T-cell (primary cell): ENCODE results near the gene TMEM89. TPM values are rescaled to one million over a fixed set of nuclear protein-coding genes. Genes with fewer than 3 reads are reported as not detected.

Experiments used
- ATAC-seq, 4 experiments: fragments of 200-7000 bp in 3 of 4; fragments of 150-1000 bp in 1 of 4; cut with Tn5 transposase; replicated peaks in 1 of 4; 1 replicate in 3 of 4; 2 replicates in 1 of 4; pipeline ENCODE4 v1.10.0; 2021; ENCODE audit warnings: moderate library complexity in 3 of 4, mild to moderate bottlenecking in 2 of 4, moderate number of reproducible peaks in 1 of 4
- CTCF ChIA-PET, 2 donors: fragments of 300-600 bp; sonication (Branson Sonifier 250); formaldehyde crosslinking; loops; one replicate each; lab custom pipeline; 2022; ENCODE audit warnings: antibody characterized with exemption in 2 of 2; lab: Charles Lee
- POLR2A ChIA-PET, 2 donors: fragments of 300-600 bp; sonication (Branson Sonifier 250); formaldehyde crosslinking; loops; one replicate each; lab custom pipeline; 2022; ENCODE audit warnings: antibody characterized with exemption in 2 of 2; lab: Charles Lee
- DNase-seq, 35 experiments: peaks; one replicate each; pipeline versions ENCODE4 v3.0.0 to v3.0.0-alpha.2; 2013 to 2023
- H3K27ac ChIP-seq: one replicate; pipeline ENCODE4 v1.5.1; 2013; ENCODE audit warnings: low read length
- H3K27me3 ChIP-seq, 2 experiments: replicated peaks in 1 of 2; 1 replicate in 1 of 2; 2 replicates in 1 of 2; pipeline versions ENCODE4 v1.6.1 to v1.7.0; 2013; ENCODE audit warnings: low read length in 1 of 2, mixed read lengths in 1 of 2; ENCODE audit not compliant: control insufficient read depth in 2 of 2, insufficient read depth in 2 of 2; ENCODE audit errors: extremely low read depth in 1 of 2
- H3K36me3 ChIP-seq, 2 donors: 1 replicate in 1 of 2; 2 replicates in 1 of 2; pipeline versions ENCODE4 v1.6.1 to v1.7.0; 2013; ENCODE audit warnings: low read length in 1 of 2; ENCODE audit not compliant: control insufficient read depth in 2 of 2, insufficient read depth in 1 of 2; ENCODE audit errors: extremely low read depth in 1 of 2
- H3K4me1 ChIP-seq, 2 experiments: 1 replicate in 1 of 2; 2 replicates in 1 of 2; pipeline versions ENCODE4 v1.6.1 to v1.7.0; 2013; ENCODE audit warnings: low read length in 2 of 2, mixed read lengths in 1 of 2; ENCODE audit not compliant: insufficient read depth in 2 of 2, control insufficient read depth in 1 of 2; ENCODE audit errors: extremely low read depth in 1 of 2
- H3K4me3 ChIP-seq, 2 donors: 1 replicate in 1 of 2; 2 replicates in 1 of 2; pipeline versions ENCODE4 v1.5.1 to v1.7.0; 2013; ENCODE audit warnings: mild to moderate bottlenecking in 2 of 2, low read length in 1 of 2, moderate library complexity in 1 of 2; ENCODE audit not compliant: control insufficient read depth in 1 of 2; ENCODE audit errors: extremely low read depth in 1 of 2
- H3K9me3 ChIP-seq: 2 replicates; pipeline ENCODE4 v1.7.0; 2013
- H3K27ac Mint-ChIP-seq, 2 donors: one replicate each; pipeline ENCODE4 v1.8.0; 2020 to 2021; ENCODE audit warnings: mild to moderate bottlenecking in 2 of 2, mixed read lengths in 2 of 2
- H3K27me3 Mint-ChIP-seq, 2 donors: one replicate each; pipeline ENCODE4 v1.8.0; 2021 to 2022; ENCODE audit warnings: mixed read lengths in 2 of 2
- H3K36me3 Mint-ChIP-seq: one replicate; pipeline ENCODE4 v1.8.0; 2021; ENCODE audit warnings: mixed read lengths
- H3K4me1 Mint-ChIP-seq, 3 donors: one replicate each; pipeline ENCODE4 v1.8.0; 2020 to 2022; ENCODE audit warnings: mixed read lengths in 3 of 3, mild to moderate bottlenecking in 1 of 3
- H3K4me3 Mint-ChIP-seq, 3 donors: one replicate each; pipeline ENCODE4 v1.8.0; 2020 to 2022; ENCODE audit warnings: mild to moderate bottlenecking in 3 of 3, mixed read lengths in 3 of 3, moderate library complexity in 3 of 3
- H3K9me3 Mint-ChIP-seq, 3 donors: one replicate each; pipeline ENCODE4 v1.8.0; 2020 to 2022; ENCODE audit warnings: mixed read lengths in 3 of 3
- WGBS: methylation state at CpG from one replicate; pipeline ENCODE4 v1.1.5; 2013; ENCODE audit warnings: missing lambda C conversion rate; ENCODE audit not compliant: insufficient coverage; 5-methylcytosine and 5-hydroxymethylcytosine counted together
- total RNA-seq, 35 experiments: library from RNA in 6 of 35; stranded (reverse) in 6 of 35; fragments of 120-200 nt in 1 of 35; gene quantifications; one replicate each; pipeline versions ENCODE4 v1.2.1 to v1.2.4 and lab custom pipeline; 2013 to 2026

TMEM89 gene
- total RNA-seq, 5 donors from 2014 or later (not counting 1 experiment from before 2014, with no cell fraction given) = 0.39 TPM; not detected in 4

DNA sequence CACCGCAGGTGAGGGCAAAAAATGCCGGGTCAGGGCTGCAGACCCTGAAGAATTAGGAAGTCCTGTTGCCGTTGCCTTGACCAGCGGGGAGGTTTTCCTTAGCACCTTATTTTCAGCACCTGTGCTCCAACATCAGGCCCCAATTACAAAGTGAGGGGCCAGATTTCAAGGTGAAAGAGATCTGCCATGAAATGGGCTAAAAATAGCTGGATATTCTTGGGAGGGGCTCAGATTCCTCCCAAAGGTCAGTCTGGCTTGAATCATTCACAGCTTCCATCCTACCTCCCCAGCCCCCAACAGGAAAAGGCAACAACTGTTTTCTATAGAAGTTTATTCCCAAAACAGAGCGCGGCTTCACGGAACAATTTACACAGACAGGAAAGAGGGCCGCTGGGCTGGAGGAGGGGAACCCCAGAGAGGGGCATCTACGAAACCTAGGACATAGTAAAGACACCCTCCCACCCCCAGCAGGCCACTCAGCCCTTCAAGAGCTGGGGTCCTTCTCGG is 14.6 kb upstream of the TMEM89 start:
- no peaks in the 10 kb centered on the region for H3K9me3 ChIP-seq
- peaks cover 18 to 25% (median 23%) of the 10 kb centered on the region in 3 donors for H3K4me1 Mint-ChIP-seq
- H3K36me3 Mint-ChIP-seq = peaks cover 3% of the 10 kb centered on the region
- ATAC-seq (no peak), DNase-seq (no peak)
- CTCF ChIA-PET = interaction anchor here in 1 of 2 donors (0.5 to 1.1 kb wide), 3 partner anchors 25 to 50 kb away, joined by 3 to 6 read pairs (median 4); partner anchors contain the start of gene NCKIPSD
- POLR2A ChIA-PET = interaction anchor here in 1 of 2 donors (0.6 kb wide), 1 partner anchor 303 kb away, joined by 3 read pairs; no protein-coding TSS in a partner anchor
- H3K27me3 Mint-ChIP-seq = no peaks in the 10 kb centered on the region
- peaks cover 4 to 32% of the 10 kb centered on the region in 2 experiments for H3K4me1 ChIP-seq
- H3K9me3 Mint-ChIP-seq = no peaks in the 10 kb centered on the region
- WGBS = 0% methylated on average over 1 of the region's 10 CpGs
- no peak overlapping the region for H3K27ac Mint-ChIP-seq
- peak overlapping the region; percentile 79 to 90 for H3K4me3 ChIP-seq
- peaks cover under 1 to 6% of the 10 kb centered on the region in 2 donors for H3K36me3 ChIP-seq
- peak overlapping the region; percentile 85 to 88 (median 88) for H3K4me3 Mint-ChIP-seq
- H3K27me3 ChIP-seq = peaks cover 0 to 11% of the 10 kb centered on the region in 2 experiments
- no peak overlapping the region for H3K27ac ChIP-seq

DNA sequence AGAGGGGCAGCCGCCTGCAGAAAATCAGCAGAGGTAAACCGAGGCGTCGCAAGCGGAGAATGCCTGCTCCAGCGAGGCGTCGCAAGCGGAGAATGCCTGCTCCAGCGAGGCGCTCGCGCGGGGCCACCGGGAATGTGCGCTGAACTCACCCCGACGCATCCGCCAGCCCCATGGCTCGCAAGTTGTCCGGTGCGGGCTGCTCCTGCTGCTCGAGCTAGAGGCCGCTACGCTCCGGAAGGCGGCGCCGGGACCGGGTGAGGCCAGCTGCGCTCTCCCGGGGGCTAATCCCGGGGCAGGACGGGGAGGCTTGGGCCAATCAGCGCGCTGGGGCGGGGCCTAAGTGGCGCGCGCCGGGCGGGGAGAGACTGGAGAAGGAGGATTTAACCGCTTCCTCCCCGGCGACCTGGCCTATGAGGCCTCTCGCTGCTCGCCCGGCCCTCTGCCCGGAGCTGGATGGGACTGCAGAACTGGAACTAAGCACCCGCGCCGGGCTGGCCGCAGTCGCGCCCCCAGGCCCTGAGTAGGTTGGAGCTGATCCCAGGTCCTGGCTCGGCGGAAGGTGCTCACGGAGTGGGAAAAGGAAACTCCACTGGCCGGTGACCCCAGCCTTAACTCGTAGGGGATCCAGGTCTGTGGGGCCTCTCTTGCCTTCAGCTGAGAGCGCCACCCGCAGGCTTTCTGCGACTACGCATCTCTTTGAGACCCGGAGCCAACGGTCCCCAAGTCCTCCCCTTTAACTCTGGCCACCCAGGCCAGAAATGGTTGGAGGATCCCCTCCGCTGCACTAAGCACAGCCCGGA is 13.9 kb upstream of the TMEM89 start, which contains the start of gene SLC26A6:
TSS of gene SLC26A6 (minus strand) at position 240 of the 800 bp plus-strand sequence. CDS start at position 172, 68 bp downstream.
- no peaks in the 10 kb centered on the region for H3K9me3 Mint-ChIP-seq
- POLR2A ChIA-PET = interaction anchor here in 1 of 2 donors (0.6 kb wide), 1 partner anchor 304 kb away, joined by 3 read pairs; no protein-coding TSS in a partner anchor
- Histone ChIP-seq H3K36me3 (peaks cover 2 to 11% of the 10 kb centered on the region in 2 donors), H3K4me3 (peak within 1 kb of the TSS; percentile 79 to 90), H3K27me3 (peaks cover 0 to 7% of the 10 kb centered on the region in 2 experiments), H3K27ac (peak within 1 kb of the TSS; percentile 34), H3K4me1 (peaks cover 4 to 32% of the 10 kb centered on the region in 2 experiments), H3K9me3 (no peaks in the 10 kb centered on the region)
- H3K27ac Mint-ChIP-seq = peak within 1 kb of the TSS; percentile 73 to 80
- peak; percentile 99 for ATAC-seq
- no peaks in the 10 kb centered on the region for H3K27me3 Mint-ChIP-seq
- under 1% methylated on average over 62 of the region's 68 CpGs for WGBS
- peak; percentile 78 to 95 (median 87) for DNase-seq
- H3K4me3 Mint-ChIP-seq = peak within 1 kb of the TSS; percentile 85 to 88 (median 88)
- H3K36me3 Mint-ChIP-seq = peaks cover 3% of the 10 kb centered on the region
- peaks cover 18 to 25% (median 23%) of the 10 kb centered on the region in 3 donors for H3K4me1 Mint-ChIP-seq
- CTCF ChIA-PET = interaction anchor here in 1 of 2 donors (0.6 to 1.1 kb wide), 2 partner anchors 29 to 51 kb away, joined by 3 to 6 read pairs; partner anchors contain the start of gene NCKIPSD

DNA sequence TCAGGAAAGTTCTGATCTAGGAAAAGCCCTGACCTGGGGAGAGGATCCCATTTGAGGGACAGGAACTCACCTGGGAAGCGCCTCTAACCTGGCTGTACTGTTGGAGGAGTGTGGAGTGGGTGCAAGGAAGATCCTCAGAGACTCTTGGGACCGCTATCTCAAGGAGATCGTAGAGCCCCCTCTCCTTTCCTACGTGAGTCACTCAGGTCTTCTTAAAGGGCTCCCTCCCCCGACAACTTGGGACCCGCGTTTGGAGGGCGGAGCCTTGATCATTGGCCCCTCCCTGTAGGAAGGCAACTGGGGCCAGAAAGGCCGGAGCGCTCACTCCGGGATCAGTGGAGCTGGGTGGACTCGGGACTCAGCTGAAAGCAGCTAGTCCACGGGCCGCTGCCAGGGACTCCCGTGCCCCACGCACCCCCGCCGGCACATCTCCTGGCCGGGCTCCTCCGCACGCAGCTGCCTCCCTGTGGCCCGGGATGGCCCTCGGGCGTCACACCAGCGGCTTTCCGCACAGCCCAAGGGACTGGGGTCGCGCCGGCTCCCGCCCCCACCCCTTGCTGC is 13.2 kb upstream of the TMEM89 start:
- Mint-ChIP-seq H3K27me3 (no peaks in the 10 kb centered on the region), H3K36me3 (peaks cover 7% of the 10 kb centered on the region), H3K4me1 (peaks cover 18 to 25% (median 23%) of the 10 kb centered on the region in 3 donors), H3K9me3 (no peaks in the 10 kb centered on the region), H3K4me3 (peak overlapping the region; percentile 85 to 88 (median 88)), H3K27ac (no peak overlapping the region)
- peaks cover 4 to 32% of the 10 kb centered on the region in 2 experiments for H3K4me1 ChIP-seq
- DNase-seq (peak in 17 of 35 experiments; percentile 7 to 51 (median 17)), ATAC-seq (peak; percentile 19 to 38 (median 30))
- H3K36me3 ChIP-seq = peaks cover 2 to 15% of the 10 kb centered on the region in 2 donors
- H3K27me3 ChIP-seq = peaks cover 0 to 5% of the 10 kb centered on the region in 2 experiments
- CTCF ChIA-PET = interaction anchor here in 1 of 2 donors (0.5 kb wide), 1 partner anchor 21 kb away, joined by 6 read pairs; no protein-coding TSS in a partner anchor
- peak overlapping the region; percentile 79 to 90 for H3K4me3 ChIP-seq
- H3K9me3 ChIP-seq = no peaks in the 10 kb centered on the region
- POLR2A ChIA-PET = no interaction called here
- 1% methylated on average over 27 of the region's 30 CpGs for WGBS
- no peak overlapping the region for H3K27ac ChIP-seq

DNA sequence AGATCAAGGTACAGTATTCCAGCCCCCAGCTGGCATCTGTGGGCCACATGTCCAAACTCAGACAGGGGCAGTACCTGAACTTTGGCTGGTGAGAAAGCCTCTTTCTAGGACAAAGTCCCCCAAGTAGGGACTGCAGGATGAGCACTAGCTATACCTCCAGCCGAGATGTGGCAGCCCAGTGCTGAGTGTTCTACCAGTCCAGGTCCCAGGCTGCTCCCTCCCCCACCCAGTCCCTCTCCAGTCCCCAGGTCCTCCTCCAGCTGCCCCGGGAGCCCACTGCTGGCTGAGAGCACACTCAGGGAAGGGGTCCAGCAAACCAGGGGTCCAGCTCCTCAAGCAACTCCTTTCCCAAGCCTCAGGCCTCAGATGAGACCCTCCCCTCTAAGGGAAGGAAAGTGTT is 12.2 kb upstream of the TMEM89 start:
- Histone ChIP-seq H3K27ac (no peak overlapping the region), H3K36me3 (peaks cover 7 to 17% of the 10 kb centered on the region in 2 donors), H3K4me3 (no peak overlapping the region), H3K9me3 (no peaks in the 10 kb centered on the region), H3K4me1 (peaks cover 4 to 32% of the 10 kb centered on the region in 2 experiments), H3K27me3 (peaks cover 0 to 3% of the 10 kb centered on the region in 2 experiments)
- DNase-seq = no peak
- 75% methylated on average over 2 of the region's 2 CpGs for WGBS
- H3K27me3 Mint-ChIP-seq = no peaks in the 10 kb centered on the region
- peaks cover 13 to 25% (median 23%) of the 10 kb centered on the region in 3 donors for H3K4me1 Mint-ChIP-seq
- no peak overlapping the region for H3K27ac Mint-ChIP-seq
- no peak for ATAC-seq
- H3K36me3 Mint-ChIP-seq = peaks cover 15% of the 10 kb centered on the region
- peak overlapping the region in 2 of 3 donors; percentile 85 to 88 for H3K4me3 Mint-ChIP-seq
- no peaks in the 10 kb centered on the region for H3K9me3 Mint-ChIP-seq
- CTCF ChIA-PET = interaction anchor here in 1 of 2 donors (0.5 kb wide), 1 partner anchor 21 kb away, joined by 4 read pairs; no protein-coding TSS in a partner anchor
- POLR2A ChIA-PET = no interaction called here

DNA sequence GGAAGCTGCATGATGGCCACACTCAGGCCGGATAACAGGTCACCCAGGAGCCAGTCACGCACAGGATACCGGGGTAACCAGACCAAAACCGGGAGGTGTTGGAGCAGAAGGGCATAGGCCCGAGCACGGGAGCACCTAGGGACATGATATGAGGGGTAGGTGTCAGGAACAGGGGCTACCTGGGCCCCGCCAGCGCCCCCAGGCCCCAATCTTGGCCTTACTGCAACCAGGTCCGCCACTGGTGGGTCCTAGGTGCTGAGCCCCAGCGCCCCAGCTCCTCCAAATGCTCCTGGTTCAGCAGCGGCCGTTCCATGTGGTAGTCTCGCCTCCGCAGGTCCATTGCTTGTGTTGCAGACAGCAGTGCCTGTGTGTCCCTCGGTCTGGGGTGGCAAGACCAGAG is 11.7 kb upstream of the TMEM89 start:
- DNase-seq = no peak
- Histone ChIP-seq H3K36me3 (peaks cover 7 to 21% of the 10 kb centered on the region in 2 donors), H3K27ac (no peak overlapping the region), H3K4me3 (no peak overlapping the region), H3K27me3 (peaks cover 0 to 3% of the 10 kb centered on the region in 2 experiments), H3K9me3 (no peaks in the 10 kb centered on the region), H3K4me1 (peaks cover 4 to 32% of the 10 kb centered on the region in 2 experiments)
- POLR2A ChIA-PET = interaction anchor here in 1 of 2 donors (0.6 kb wide), 1 partner anchor 252 kb away, joined by 3 read pairs; no protein-coding TSS in a partner anchor
- 96% methylated on average over 15 of the region's 15 CpGs for WGBS
- ATAC-seq = no peak
- H3K4me1 Mint-ChIP-seq = peaks cover 13 to 25% (median 23%) of the 10 kb centered on the region in 3 donors
- H3K27me3 Mint-ChIP-seq = no peaks in the 10 kb centered on the region
- H3K4me3 Mint-ChIP-seq = peak overlapping the region in 1 of 3 donors; percentile 49
- H3K9me3 Mint-ChIP-seq = no peaks in the 10 kb centered on the region
- CTCF ChIA-PET = no interaction called here
- peaks cover 20% of the 10 kb centered on the region for H3K36me3 Mint-ChIP-seq
- no peak overlapping the region for H3K27ac Mint-ChIP-seq
